Putamen (tissue), 1 donor: Measurements from ENCODE around the gene TJAP1.
A peak's percentile ranks its signal among the peaks of the same experiment; 100 is the strongest.
"Not testable (repeated sequence)": the region's sequence is repeated elsewhere in the genome, so short reads cannot be mapped to it uniquely, and the experiment has no call there.

Experiments
- DNase-seq: peaks from one replicate; pipeline ENCODE4 v3.0.0-alpha.2; 2016; ENCODE audit warnings: low spot score

The TJAP1 gene

GRCh38 chr6:43505718-43506117, 28.3 kb downstream of the TJAP1 start:
- no peak for DNase-seq

- no peak for DNase-seq
These were observed 28.8 kb downstream of the TJAP1 start for GRCh38 chr6:43506171-43506570.

- DNase-seq, result peak; percentile 82
These were observed 29.5 kb downstream of the TJAP1 start for GRCh38 chr6:43506667-43507471.

DNA sequence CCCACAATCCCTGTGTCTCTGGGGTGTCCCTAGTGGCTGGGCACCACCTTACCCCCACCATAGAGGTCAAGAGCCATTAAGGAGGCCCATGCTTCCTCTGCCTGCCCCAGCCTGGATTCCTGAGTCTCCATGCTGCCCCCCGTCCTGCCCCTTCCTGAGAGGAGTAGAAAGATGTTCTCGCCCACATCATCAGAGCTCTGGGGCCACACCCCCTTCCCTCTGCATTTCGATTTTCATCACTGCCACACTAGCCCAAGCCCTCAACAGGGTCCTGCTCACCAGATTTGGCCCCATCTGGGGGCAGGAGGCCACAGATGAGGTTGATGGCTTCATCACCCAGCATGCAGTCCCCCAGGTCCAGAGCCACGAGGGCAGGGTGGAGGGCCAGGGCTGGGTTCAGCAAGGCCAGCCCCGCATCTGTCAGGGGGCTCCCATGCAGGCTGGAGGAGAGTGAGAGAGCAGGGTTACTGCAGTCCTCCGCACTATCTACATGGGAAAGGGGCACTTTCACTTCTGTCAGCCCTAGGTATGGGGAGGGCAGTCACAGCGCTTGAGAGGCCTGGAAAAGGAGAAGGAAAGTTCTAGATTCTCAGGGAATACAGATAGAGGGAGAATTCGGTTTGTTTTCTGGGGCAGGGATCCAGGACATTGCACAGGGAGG, 31.2 kb downstream of the TJAP1 start:
- DNase-seq, result no peak

GRCh38 chr6:43509142-43509983, 32.0 kb downstream of the TJAP1 start:
- no peak for DNase-seq

GRCh38 chr6:43509984-43510826, 32.8 kb downstream of the TJAP1 start, which contains the start of gene LRRC73:
TSS of gene LRRC73 (minus strand) at chr6:43510346. CDS start at chr6:43509785, 561 bp downstream.
- peak; percentile 84 for DNase-seq

DNA sequence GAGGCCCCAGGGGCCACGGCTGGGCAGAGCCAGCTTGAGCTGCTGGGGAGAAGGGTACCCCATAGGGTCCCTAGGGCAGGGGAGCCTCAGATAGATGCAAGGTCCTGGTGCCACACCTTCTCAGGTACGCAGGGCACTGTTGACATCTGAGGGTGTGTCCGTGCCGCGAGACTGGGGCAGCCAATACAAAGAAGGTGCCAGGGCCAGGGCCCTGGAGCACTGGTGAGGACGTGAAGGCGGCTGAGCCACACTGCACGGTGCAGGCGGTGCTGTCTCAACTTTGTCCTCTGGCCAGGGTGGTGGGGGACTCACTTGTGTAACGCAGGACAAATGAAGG, 33.4 kb downstream of the TJAP1 start:
- DNase-seq, result no peak

- no peak for DNase-seq
These were observed 34.5 kb downstream of the TJAP1 start for GRCh38 chr6:43511824-43512415.

- no peak for DNase-seq
These were observed 38.4 kb downstream of the TJAP1 start for GRCh38 chr6:43515808-43516207.

DNA sequence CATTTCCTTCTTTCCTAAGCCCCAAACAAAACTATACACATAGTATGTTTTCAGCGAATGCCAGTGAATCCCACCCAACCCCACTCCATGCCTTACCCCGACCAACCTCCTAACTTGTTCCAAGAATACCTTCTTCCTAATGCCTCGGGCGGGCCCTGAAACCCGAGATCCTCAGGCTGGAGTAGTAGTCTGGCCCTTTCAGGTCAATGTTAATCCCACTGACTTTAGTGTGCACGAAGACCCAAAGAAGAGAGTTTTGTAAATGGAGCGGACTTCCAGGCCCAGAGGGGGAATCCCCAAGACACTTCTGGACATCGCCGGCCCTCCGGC, 39.0 kb downstream of the TJAP1 start:
- no peak for DNase-seq

DNA sequence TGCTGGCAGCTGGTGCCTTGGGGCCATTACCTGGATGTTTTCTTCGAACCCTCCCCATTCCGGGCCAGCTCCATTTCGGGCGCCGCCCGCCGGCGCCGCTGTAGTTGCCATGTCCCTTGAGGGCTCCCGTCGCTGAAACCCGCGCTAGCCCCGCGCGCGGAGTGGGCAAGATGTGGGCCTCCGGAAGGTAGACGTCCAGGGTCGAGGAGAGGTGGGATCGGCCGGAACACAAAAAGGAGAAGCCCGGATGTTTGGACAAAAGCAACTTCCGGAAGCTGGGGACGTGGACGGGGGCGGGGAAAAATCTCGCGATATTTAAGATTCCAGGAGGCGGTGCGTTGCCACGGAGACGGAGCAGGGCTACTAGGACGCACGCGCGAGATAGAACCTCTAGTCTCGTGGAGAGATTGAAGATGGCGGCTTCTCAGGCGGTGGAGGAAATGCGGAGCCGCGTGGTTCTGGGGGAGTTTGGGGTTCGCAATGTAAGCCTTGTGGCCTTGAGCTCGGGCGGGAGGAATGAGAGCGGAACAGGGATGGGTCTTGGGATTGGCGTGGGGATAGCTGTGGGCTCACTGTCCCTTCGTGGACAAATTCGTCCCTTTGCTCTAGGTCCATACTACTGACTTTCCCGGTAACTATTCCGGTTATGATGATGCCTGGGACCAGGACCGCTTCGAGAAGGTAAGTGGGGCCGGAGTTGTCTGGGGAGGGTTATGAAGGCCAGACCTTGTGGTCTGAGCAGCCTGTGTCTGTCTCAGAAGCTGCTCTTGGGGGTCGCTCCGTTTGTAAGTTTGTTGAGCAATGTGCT, 39.5 kb downstream of the TJAP1 start, which contains the start of the genes POLR1C and YIPF3:
TSS of gene POLR1C (plus strand) at position 393 of the 808 bp plus-strand sequence. CDS start at position 414, 21 bp downstream.
TSS of gene YIPF3 (minus strand) at position 230 of the 808 bp plus-strand sequence. CDS start at position 111, 119 bp downstream.
- peak; percentile 98 for DNase-seq

DNA sequence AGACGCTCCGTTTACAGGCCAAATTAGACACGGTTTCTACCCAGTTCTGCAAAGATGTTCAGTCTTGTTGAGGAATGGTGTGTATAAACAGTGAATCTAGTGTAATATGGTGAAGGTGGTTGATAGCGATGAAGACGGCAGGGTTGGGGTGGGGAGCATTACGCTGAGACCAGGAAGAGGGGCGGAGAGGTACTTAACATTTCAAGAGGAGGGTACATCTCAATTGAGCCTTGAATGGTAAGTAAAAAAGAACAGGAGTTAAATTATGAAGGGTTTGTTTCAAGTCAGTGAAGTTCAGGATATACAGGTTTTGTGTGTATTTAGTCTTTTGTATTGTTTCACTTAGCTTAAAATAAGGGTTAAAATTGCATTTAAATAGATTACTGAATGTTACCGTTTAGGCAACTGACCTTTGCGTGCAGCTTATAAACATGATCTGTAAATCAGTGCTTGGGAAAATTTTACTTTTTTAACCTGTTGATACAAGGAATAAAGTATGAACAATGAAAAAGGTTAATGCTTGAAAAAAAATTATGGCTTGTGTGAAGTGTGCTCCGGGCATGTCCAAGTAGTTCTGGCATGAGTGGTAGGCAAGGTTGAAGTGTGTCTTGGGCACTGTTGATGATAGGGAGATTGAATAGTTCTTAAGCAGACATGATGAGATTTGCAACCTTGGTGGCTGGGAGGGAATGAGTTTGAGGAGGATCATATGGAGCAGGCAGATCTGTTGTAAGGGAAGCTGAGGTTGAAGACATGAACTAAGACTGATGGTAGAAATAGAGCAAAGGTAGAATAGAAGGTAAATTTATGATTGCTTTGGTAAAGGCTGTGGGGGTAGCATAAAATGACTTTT, 40.4 kb downstream of the TJAP1 start:
- no peak for DNase-seq

DNA sequence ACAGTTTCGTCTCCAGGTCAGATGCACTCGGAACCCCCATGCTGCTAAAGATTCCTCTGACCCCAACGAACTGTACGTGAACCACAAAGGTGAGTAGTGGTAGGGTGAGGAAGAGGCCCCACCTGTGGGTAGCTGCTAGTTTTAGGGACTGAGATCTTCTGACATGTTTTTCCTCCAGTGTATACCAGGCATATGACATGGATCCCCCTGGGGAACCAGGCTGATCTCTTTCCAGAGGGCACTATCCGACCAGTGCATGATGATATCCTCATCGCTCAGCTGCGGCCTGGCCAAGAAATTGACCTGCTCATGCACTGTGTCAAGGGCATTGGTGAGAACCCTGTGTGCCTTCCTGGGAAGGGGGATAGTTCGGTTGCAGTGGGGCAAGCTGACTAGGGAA, 42.7 kb downstream of the TJAP1 start:
- DNase-seq, result no peak

DNA sequence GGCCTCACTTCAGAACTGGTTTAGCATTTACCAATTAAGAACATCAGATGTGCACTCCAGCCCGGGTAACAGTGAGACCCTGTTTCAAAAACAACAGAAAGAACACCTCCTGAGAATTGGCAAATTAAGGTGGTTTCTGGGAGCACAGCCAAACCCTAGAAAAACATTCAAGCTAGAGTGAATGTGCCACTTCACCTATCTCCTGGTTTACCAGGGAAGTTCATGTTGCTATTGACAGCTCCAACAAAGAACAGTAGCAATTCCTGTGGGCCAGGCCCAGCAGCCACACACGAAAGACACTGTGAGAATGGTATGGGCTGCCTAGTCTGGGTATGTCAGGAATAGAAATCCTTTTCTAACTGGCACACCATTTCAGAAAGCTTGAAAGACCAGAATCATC, 44.5 kb downstream of the TJAP1 start:
- DNase-seq, result no peak

GRCh38 chr6:43522547-43523261, 45.3 kb downstream of the TJAP1 start:
- DNase-seq, result no peak

- DNase-seq, result no peak
These were observed 45.9 kb downstream of the TJAP1 start for GRCh38 chr6:43523284-43523683.

DNA sequence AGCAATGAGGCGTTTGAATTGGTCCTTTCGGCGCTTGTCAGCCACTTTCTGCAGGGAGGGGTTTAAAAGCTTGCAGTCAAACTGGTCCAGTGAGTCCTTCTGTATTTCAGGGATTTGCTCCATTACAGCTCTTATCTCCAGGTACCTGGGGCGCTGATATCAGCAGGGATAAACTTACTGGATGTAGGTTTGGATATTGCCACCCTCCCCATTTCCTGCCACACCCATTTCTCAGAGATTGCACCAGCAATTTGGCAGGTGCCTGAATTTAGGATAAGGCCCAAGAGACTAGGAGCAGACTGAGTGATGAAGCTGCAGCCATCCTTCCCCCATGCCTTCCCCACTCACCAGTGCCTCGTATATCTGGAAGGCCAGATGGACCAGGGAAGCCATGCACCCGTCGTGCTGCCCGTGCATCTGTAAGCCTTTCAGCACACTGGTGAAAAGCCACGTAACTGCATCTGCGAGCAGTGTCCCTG, 47.2 kb downstream of the TJAP1 start:
- no peak for DNase-seq

DNA sequence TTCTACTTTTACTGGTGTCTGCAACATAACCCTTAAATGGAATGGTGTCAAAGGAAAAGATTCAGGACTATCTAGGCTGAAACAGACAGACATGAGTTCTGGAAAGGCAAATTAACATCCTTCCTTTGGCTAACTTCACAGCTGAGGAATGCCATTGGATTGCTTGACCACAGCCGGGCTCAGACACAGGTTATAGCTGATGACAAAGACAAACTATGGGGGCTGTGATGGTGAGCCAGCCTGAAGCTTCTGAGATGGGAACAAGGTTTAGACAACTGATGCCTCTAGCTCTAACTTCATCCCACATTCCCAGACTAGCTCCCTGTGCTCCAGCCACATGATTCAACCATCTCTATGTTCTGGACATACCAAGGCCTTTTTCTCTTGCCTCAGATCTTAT, 54.8 kb downstream of the TJAP1 start:
- no peak for DNase-seq

- DNase-seq, result not testable (repeated sequence)
These were observed 61.6 kb downstream of the TJAP1 start for GRCh38 chr6:43538986-43539385.
